HG03097 (cell line): ENCODE data around the gene LINGO3.

Experiments used
- ATAC-seq: cut with Tn5 transposase; IDR thresholded peaks from one replicate; pipeline ENCODE4 v1.9.1; 2021; ENCODE audit not compliant: unreplicated experiment, low FRiP score

The LINGO3 gene

GRCh38 chr19:2327773-2328400 is 19.9 kb upstream of the LINGO3 start:
- no peak for ATAC-seq

GRCh38 chr19:2326699-2327360 is 18.9 kb upstream of the LINGO3 start:
- ATAC-seq, result no peak

GRCh38 chr19:2325281-2326046 is 17.5 kb upstream of the LINGO3 start:
- no peak for ATAC-seq

DNA sequence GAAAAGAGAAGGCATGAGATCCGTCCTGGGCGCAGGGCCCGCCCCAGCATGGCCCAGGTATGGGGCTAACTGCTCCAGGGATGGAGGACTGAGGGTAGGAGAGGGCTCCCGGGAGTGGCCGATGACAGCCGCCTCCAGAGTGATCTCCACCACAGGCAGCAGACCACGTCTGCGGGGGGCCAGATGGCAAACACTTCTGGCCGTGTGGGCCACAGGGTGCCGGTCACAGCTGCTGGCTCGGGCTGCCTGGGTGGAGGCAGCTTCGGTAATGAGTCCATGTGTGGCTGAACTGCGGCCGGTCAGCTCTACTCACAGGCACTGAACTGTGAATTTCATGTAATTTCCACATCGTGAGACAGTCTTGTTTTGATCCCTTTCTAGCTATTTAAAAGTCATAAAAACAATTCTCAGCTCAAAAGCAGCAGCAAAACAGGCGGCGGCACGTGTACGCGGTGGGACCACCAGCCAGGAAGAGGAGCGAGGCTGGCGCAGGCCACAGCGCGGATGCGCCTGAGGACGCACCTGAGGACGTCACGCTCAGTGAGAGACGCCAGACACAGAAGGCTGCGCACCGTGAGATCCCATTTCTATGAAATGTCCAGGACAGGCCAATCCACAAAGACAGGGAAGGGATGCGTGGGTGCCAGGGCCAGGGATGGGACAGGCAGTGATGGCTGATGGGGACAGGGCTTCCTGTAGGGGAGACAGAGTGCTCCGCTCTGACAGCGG is 16.4 kb upstream of the LINGO3 start:
- ATAC-seq, result no peak

DNA sequence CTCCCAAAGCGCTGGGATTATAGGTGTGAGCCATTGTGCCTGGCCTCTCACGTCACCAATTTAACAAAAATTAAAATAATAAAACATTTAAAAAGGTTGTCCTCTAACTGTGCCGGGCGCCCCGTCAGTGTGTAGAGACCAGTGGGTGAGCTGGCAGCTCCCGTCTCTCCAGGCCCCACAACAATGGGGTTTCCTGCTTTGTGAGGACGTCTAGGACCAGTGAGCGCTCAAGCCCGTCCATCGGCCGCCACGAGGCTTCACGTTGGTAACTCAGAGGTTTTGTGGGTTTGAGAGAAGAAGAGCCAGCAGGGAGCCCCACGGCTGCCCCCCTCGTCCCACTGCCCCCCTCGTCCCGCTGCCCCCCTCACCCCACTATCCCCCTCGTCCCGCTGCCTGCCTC is 15.8 kb upstream of the LINGO3 start:
- ATAC-seq, result no peak

GRCh38 chr19:2321565-2322283 is 13.8 kb upstream of the LINGO3 start:
- no peak for ATAC-seq

GRCh38 chr19:2320939-2321338 is 13.0 kb upstream of the LINGO3 start:
- ATAC-seq, result no peak

- ATAC-seq, result no peak
Observed at GRCh38 chr19:2320049-2320448, 12.1 kb upstream of the LINGO3 start.

DNA sequence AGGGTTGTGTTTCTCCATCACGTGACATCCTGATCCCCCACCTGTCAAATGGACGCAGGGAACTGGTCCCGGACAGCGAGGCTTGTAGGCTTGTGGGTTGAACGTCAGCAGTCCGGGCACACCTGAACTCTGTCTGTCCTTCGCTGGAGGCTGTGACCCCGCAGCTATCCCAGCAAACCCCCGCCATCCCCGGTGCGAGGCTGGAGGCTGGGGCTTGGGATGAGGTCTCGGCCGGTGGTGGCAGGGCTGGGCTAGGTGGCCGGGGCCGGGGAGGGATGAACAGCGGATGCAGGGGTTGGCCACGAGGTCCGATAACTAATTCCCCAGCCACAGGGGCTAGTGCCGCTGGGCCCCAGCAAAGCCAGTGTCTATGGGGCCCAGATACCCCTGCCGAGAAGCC is 11.6 kb upstream of the LINGO3 start:
- no peak for ATAC-seq

- ATAC-seq, result no peak
Observed at GRCh38 chr19:2318923-2319322, 11.0 kb upstream of the LINGO3 start.

GRCh38 chr19:2317756-2318155 is 9.8 kb upstream of the LINGO3 start:
- no peak for ATAC-seq

DNA sequence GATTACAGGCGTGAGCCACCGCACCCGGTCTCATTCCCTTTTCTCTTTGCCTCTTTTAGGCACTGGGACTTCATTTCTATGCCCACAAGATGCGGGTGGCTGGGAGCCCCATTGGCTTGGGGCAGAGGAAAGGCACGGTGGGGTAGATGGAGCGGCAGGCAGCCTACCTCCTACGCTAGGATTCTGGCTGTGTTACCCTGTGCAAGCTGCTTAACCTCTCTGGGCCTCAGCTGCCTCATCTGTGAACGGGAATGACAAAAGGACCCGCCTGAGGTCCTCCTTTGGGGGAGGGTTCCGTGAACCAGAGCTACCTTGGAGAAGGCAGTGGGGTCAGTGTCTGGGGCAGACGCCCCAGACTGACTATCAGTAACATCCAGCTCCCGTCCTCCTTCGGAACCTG is 9.3 kb upstream of the LINGO3 start:
- ATAC-seq, result no peak

- ATAC-seq, result no peak
Observed at GRCh38 chr19:2315818-2316353, 7.9 kb upstream of the LINGO3 start.

DNA sequence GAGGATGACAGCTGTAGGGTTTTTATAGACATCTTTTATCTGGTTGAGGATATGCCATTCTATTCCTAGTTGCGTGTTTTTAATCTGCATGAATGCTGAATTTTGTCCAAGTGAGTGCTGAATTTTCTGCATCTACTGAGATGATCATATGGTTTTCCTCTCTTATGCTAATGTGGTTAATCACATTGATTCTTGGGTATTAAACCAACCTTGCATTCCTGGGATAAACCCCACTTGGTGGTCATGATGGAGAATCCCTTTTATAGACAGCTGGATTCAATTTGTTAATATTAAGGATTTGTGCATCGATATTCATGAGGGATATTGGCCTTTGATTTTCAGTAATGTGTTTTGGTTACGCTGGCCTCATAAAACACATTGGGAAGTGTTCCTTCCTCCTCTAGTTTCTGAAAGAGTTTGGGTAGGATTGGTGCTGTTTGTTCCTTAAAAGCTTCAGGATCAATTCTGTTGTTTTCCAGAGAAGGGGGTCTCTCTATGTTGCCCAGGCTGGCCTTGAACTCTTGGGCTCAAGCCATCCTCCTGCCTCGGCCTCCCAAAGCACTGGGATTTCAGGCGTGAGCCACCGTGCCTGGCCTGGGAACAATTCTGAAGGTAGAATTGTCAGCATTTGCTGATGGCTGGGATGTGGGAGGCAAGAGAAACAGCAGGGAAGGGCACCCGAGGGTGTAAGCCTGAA is 7.3 kb upstream of the LINGO3 start:
- ATAC-seq, result no peak

GRCh38 chr19:2312820-2313501 is 5.0 kb upstream of the LINGO3 start:
- ATAC-seq, result no peak

DNA sequence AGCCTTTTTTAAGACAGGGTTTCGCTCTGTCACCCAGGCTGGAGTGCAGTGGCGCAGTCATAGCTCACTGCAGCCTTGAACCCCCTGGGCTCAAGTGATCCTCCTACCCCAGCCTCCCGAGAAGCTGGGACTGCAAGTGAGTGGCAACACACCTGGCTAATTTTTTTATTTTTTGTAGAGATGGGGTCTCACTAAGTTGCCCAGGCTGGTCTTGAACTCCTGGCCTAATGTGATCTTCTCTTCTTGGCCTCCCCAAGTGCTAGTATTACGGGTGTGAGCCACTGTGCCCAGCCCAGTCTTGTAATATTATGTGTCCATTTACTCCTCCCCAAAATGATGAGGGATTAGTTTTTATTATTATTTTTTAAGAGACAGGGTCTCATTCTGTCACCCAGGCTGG is 3.1 kb upstream of the LINGO3 start:
- ATAC-seq, result no peak

DNA sequence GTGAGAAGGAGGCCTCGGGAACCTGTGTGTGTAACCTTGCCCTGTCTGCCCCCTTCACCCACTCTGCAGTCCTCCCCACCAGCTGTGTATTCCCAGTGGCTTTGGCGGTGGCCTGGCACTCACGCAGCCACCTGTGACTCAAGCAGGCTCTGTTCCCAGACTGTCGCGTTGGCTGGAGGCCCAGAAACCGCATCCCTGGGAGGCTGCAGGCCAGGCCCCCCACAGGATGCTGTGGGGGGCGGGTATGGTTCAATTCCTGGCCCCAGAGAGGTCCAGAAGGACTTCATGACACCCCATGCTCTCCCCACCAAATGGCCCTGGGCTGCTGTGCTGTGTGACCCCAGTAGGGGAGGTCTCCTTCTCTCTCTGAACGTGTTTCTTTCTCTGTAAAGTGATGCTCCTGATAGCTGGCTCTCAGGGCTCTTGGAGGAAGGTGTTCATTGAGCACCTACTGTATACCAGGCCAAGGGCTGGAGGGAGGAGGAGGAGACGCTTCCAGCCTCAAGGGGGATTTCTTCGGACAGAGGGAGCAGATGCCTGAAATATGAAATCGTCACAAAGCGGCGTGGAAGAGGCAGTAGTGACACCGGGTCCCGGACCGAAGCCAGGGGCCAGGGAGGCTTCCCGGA is 1.9 kb upstream of the LINGO3 start:
- ATAC-seq, result no peak

GRCh38 chr19:2307518-2308012 is 389 bp downstream of the LINGO3 start:
- no peak for ATAC-seq

- ATAC-seq, result no peak
Observed at GRCh38 chr19:2306971-2307370, 983 bp downstream of the LINGO3 start.
